OCI-LY3 (cell line): ENCODE data around the gene FAAP100.

Experiments
- H2AFZ ChIP-seq: fragments of 200-600, 300-600 bp; shearing (Covaris generic); 2 replicates; pipeline ENCODE4 v1.6.0; 2014; ENCODE audit warnings: antibody characterized with exemption, low read depth, low read length
- H3K27ac ChIP-seq: fragments of 200-600, 300-600 bp; sonication (generic); 2 replicates; pipeline ENCODE4 v1.5.1; 2014; ENCODE audit warnings: mild to moderate bottlenecking, low read length, moderate library complexity, mixed read lengths
- H3K27me3 ChIP-seq: fragments of 200-600, 300-600 bp; sonication (generic); 2 replicates; pipeline ENCODE4 v1.6.1; 2014; ENCODE audit warnings: low read depth, low read length, mixed read lengths
- H3K36me3 ChIP-seq: fragments of 200-600, 300-600 bp; sonication (generic); replicated peaks from 2 replicates; pipeline ENCODE3; 2014; ENCODE audit warnings: low read depth, low read length, mixed read lengths
- H3K4me1 ChIP-seq: fragments of 300-600, 200-600 bp; sonication (generic); 2 replicates; pipeline ENCODE4 v1.6.1; 2014; ENCODE audit warnings: low read length, mixed read lengths
- H3K4me2 ChIP-seq: fragments of 200-600, 300-600 bp; sonication (generic); 2 replicates; pipeline ENCODE4 v1.6.1; 2014; ENCODE audit warnings: low read length, mixed read lengths
- H3K4me3 ChIP-seq: fragments of 300-600, 200-600 bp; sonication (generic); 2 replicates; pipeline ENCODE4 v1.5.1; 2014; ENCODE audit warnings: antibody characterized with exemption, mild to moderate bottlenecking, low read length, moderate library complexity
- H3K79me2 ChIP-seq: fragments of 300-600, 200-600 bp; shearing (Covaris generic); 2 replicates; pipeline ENCODE4 v1.6.1; 2014; ENCODE audit warnings: mild to moderate bottlenecking, low read length, mixed read lengths
- H3K9ac ChIP-seq: fragments of 300-600, 200-600 bp; shearing (Covaris generic); 2 replicates; pipeline ENCODE4 v1.6.0; 2014; ENCODE audit warnings: mild to moderate bottlenecking, low read length, moderate library complexity
- H3K9me3 ChIP-seq: fragments of 200-600, 300-600 bp; shearing (Covaris generic); 2 replicates; pipeline ENCODE4 v1.6.1; 2014; ENCODE audit warnings: low read length, mixed read lengths; ENCODE audit not compliant: insufficient read depth
- H4K20me1 ChIP-seq: fragments of 200-600, 300-600 bp; sonication (generic); 2 replicates; pipeline ENCODE4 v1.6.1; 2016; ENCODE audit warnings: low read length, mixed read lengths; ENCODE audit not compliant: insufficient read depth
- EZH2phosphoT487 ChIP-seq: fragments of 200-600 bp; shearing (Covaris generic); IDR thresholded peaks from 2 replicates; pipeline ENCODE4 v1.6.1; 2018; ENCODE audit warnings: antibody characterized with exemption, mixed run types, low read depth
- TF ChIP-seq, protein P1 (sequence below): fragments of 200-600, 300-600 bp; sonication (generic); IDR thresholded peaks from 2 replicates; pipeline ENCODE4 v1.5.1; 2014; ENCODE audit warnings: antibody characterized with exemption, low read length, low read depth

Gene FAAP100

DNA sequence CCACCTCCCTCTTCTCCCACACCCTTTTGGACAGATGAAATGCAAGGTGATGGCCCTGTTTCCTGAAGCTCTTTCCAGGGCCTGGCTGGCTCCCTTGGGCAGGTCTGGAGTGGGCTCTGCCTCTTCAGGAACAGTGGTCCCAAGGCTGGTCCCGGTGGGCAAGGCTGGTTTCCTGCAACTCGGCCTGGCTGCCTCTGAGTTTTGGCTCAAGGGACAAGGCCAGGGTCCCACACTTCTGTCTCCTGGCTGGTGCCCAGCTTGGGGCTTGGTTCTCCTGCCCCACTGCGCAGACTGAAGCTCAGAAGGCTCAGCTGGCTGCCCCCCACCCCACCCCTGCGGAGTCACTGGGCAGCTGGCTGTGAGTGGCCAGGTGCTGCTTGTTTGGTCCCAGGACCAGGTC, 35.7 kb downstream of the FAAP100 start:
- peak overlapping the region; percentile 99 for H3K9ac ChIP-seq
- peaks cover 9% of the 10 kb centered on the region for H4K20me1 ChIP-seq
- peaks cover 36% of the 10 kb centered on the region for H3K79me2 ChIP-seq
- H3K9me3 ChIP-seq: no peaks in the 10 kb centered on the region
- TF ChIP-seq, protein P1, sequence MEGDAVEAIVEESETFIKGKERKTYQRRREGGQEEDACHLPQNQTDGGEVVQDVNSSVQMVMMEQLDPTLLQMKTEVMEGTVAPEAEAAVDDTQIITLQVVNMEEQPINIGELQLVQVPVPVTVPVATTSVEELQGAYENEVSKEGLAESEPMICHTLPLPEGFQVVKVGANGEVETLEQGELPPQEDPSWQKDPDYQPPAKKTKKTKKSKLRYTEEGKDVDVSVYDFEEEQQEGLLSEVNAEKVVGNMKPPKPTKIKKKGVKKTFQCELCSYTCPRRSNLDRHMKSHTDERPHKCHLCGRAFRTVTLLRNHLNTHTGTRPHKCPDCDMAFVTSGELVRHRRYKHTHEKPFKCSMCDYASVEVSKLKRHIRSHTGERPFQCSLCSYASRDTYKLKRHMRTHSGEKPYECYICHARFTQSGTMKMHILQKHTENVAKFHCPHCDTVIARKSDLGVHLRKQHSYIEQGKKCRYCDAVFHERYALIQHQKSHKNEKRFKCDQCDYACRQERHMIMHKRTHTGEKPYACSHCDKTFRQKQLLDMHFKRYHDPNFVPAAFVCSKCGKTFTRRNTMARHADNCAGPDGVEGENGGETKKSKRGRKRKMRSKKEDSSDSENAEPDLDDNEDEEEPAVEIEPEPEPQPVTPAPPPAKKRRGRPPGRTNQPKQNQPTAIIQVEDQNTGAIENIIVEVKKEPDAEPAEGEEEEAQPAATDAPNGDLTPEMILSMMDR: no peak
- TF ChIP-seq EZH2phosphoT487: no peak
- peaks cover 17% of the 10 kb centered on the region for H3K36me3 ChIP-seq
- H3K4me1 ChIP-seq: peaks cover 46% of the 10 kb centered on the region
- no peak overlapping the region for H2AFZ ChIP-seq
- H3K27ac ChIP-seq: peak overlapping the region; percentile 95
- H3K4me2 ChIP-seq: peak overlapping the region; percentile 85
- H3K27me3 ChIP-seq: peaks cover 9% of the 10 kb centered on the region
- H3K4me3 ChIP-seq: peak overlapping the region; percentile 83

DNA sequence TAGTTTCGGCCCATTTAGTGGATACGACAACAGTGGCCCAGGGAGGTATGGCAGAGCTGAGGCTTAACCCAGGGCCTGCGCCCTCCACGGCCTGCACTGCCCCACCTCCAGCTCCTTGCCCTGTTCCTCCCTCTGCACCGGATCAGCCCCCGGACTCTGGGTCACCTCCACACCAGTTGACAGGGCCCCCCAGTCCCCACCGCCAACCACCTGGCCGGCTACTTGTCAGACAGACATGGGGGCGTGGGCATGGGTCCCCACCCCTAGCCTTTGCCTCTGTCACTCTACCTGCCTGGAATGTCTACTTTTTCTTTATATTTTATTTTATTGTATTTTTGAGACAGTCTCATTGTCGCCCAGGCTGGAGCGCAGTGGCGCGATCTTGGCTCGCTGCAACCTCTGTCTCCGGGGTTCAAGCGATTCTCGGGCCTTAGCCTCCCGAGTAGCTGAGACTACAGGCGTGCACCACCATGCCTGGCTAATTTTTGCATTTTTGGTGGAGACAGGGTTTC, 36.6 kb downstream of the FAAP100 start:
- no peaks in the 10 kb centered on the region for H3K9me3 ChIP-seq
- no peak overlapping the region for H2AFZ ChIP-seq
- peak overlapping the region; percentile 99 for H3K9ac ChIP-seq
- peak overlapping the region; percentile 83 for H3K4me3 ChIP-seq
- H4K20me1 ChIP-seq: peaks cover 17% of the 10 kb centered on the region
- peaks cover 53% of the 10 kb centered on the region for H3K4me1 ChIP-seq
- no peak for TF ChIP-seq EZH2phosphoT487
- TF ChIP-seq, protein P1: no peak
- H3K27ac ChIP-seq: peak overlapping the region; percentile 95
- H3K27me3 ChIP-seq: 0 out of 2 replicates have a peak, but pooled peaks cover 6% of the 10 kb centered on the region
- peaks cover 25% of the 10 kb centered on the region for H3K36me3 ChIP-seq
- H3K4me2 ChIP-seq: peak overlapping the region; percentile 85
- H3K79me2 ChIP-seq: peaks cover 44% of the 10 kb centered on the region

DNA sequence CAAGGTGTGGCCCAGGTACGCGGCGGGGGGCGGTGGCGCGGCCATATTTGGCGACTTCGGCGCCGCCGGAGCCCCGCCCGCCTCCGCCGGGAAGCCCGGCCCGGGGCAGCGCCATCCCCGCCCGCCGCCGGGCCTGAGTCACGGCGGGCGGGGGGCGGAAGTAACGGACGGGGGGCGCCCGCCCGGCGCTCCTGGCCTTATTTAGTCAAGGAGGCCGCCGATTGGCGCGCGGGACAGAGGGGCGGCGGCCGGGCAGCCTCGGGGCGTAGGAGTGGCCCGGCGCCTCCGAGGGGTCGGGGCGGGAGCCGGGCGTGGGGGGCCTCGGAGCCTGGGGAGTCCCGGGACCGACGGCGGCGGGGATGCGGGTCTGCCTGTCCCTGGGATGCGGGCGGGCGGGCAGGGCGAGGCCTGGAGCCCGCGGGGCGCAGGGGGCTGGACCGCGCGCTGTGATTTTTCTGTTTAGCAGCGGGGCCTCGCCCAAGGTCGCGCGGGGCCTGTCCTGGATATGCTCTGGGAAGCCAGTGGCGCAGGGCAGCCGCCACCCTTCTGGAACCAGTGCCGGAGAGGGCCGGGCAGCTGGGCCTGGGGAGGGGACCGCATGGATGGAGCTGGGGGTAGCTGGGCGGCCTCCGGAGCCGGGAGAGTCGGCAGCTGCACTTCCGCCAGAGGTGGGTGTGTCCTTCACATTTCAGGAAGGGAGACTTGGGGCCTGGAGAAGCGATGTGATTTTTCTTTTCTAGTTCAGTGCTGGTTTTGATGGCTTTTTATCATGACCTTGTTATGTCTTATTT, 37.2 kb downstream of the FAAP100 start:
- Histone ChIP-seq H3K9me3 (no peaks in the 10 kb centered on the region), H3K36me3 (peaks cover 32% of the 10 kb centered on the region), H3K27me3 (no peaks in the 10 kb centered on the region), H3K4me3 (peak overlapping the region; percentile 83), H3K27ac (peak overlapping the region; percentile 95), H3K79me2 (peaks cover 51% of the 10 kb centered on the region), H3K4me2 (peak overlapping the region; percentile 85), H3K4me1 (peaks cover 54% of the 10 kb centered on the region), H4K20me1 (peaks cover 24% of the 10 kb centered on the region), H2AFZ (no peak overlapping the region), H3K9ac (peak overlapping the region; percentile 99)
- TF ChIP-seq EZH2phosphoT487: no peak
- TF ChIP-seq, protein P1: no peak

DNA sequence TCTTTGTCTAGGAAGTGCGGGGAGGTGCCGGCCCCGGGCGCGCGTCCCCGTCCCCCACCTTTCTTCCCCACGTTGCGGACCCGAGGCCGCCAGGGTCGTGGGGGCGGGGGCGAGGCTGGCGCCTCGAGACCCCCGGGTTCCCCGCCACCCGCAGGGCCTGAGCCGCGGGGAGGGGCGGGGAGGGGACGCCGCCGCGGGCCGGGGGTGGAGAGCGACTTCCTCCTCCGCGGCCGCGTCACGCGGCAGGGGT, 37.7 kb downstream of the FAAP100 start:
- peaks cover 55% of the 10 kb centered on the region for H3K79me2 ChIP-seq
- H3K27me3 ChIP-seq: no peaks in the 10 kb centered on the region
- peak overlapping the region; percentile 85 for H3K4me2 ChIP-seq
- TF ChIP-seq, protein P1: no peak
- no peak for TF ChIP-seq EZH2phosphoT487
- H3K4me3 ChIP-seq: peak overlapping the region; percentile 83
- no peaks in the 10 kb centered on the region for H3K9me3 ChIP-seq
- peak overlapping the region; percentile 95 for H3K27ac ChIP-seq
- peaks cover 29% of the 10 kb centered on the region for H4K20me1 ChIP-seq
- peaks cover 54% of the 10 kb centered on the region for H3K4me1 ChIP-seq
- H3K36me3 ChIP-seq: peaks cover 37% of the 10 kb centered on the region
- H3K9ac ChIP-seq: peak overlapping the region; percentile 99
- no peak overlapping the region for H2AFZ ChIP-seq
